Neutrophil (primary cell): ENCODE results near the gene BNIP2.

Experiments used
- H3K27ac ChIP-seq: fragments of 200-600 bp; sonication (generic); 2 replicates; pipeline ENCODE4 v1.5.1; 2016; ENCODE audit warnings: mild to moderate bottlenecking, moderate library complexity
- H3K27me3 ChIP-seq: fragments of 200-600 bp; sonication (generic); 2 replicates; pipeline ENCODE4 v1.6.0; 2016; ENCODE audit warnings: mild to moderate bottlenecking
- H3K36me3 ChIP-seq: fragments of 200-600 bp; sonication (generic); 2 replicates; pipeline ENCODE4 v1.5.1; 2017
- H3K4me1 ChIP-seq, 2 experiments: fragments of 200-600 bp in 1 of 2; sonication (generic) in 1 of 2; 1 replicate in 1 of 2; 2 replicates in 1 of 2; pipeline versions ENCODE4 v1.5.1 to v1.6.1; 2013 to 2016; ENCODE audit warnings: low read depth in 1 of 2, low read length in 1 of 2, mild to moderate bottlenecking in 1 of 2, moderate library complexity in 1 of 2; ENCODE audit not compliant: control insufficient read depth in 1 of 2, insufficient read depth in 1 of 2
- H3K4me3 ChIP-seq, 2 experiments: fragments of 200-600 bp in 1 of 2; sonication (generic) in 1 of 2; 1 replicate in 1 of 2; 2 replicates in 1 of 2; pipeline ENCODE4 v1.5.1; 2013 to 2016; ENCODE audit warnings: low read depth in 1 of 2, low read length in 1 of 2, mild to moderate bottlenecking in 1 of 2, moderate library complexity in 1 of 2
- H3K9me3 ChIP-seq: fragments of 200-600 bp; sonication (generic); 2 replicates; pipeline ENCODE4 v1.5.1; 2016
- CTCF ChIP-seq: fragments of 200-600 bp; sonication (generic); IDR thresholded peaks from 2 replicates; pipeline ENCODE4 v1.5.1; 2016; ENCODE audit warnings: antibody characterized with exemption

Gene BNIP2

GRCh38 chr15:59687836-59688235, 1.3 kb downstream of the BNIP2 start:
- Histone ChIP-seq H3K27me3 (no peaks in the 10 kb centered on the region), H3K4me1 (peaks cover 41 to 48% of the 10 kb centered on the region in 2 experiments), H3K27ac (peak overlapping the region; percentile 99), H3K4me3 (peak overlapping the region; percentile 81 to 98), H3K9me3 (no peaks in the 10 kb centered on the region), H3K36me3 (no peaks in the 10 kb centered on the region)
- TF ChIP-seq CTCF = no peak

- H3K27me3 ChIP-seq = no peaks in the 10 kb centered on the region
- TF ChIP-seq CTCF = no peak
- peak overlapping the region; percentile 99 for H3K27ac ChIP-seq
- peak overlapping the region; percentile 81 to 98 for H3K4me3 ChIP-seq
- peaks cover 41 to 48% of the 10 kb centered on the region in 2 experiments for H3K4me1 ChIP-seq
- no peaks in the 10 kb centered on the region for H3K9me3 ChIP-seq
- peaks cover 8% of the 10 kb centered on the region for H3K36me3 ChIP-seq
Measured at GRCh38 chr15:59686389-59686788, 2.7 kb downstream of the BNIP2 start.

GRCh38 chr15:59685737-59686297, 3.3 kb downstream of the BNIP2 start:
- Histone ChIP-seq H3K4me1 (peaks cover 38 to 48% of the 10 kb centered on the region in 2 experiments), H3K36me3 (peaks cover 14% of the 10 kb centered on the region), H3K9me3 (no peaks in the 10 kb centered on the region), H3K27me3 (no peaks in the 10 kb centered on the region), H3K27ac (peak overlapping the region; percentile 99), H3K4me3 (peak overlapping the region; percentile 81 to 98)
- no peak for TF ChIP-seq CTCF

- H3K9me3 ChIP-seq = no peaks in the 10 kb centered on the region
- TF ChIP-seq CTCF = no peak
- peaks cover 13 to 15% of the 10 kb centered on the region in 2 experiments for H3K4me1 ChIP-seq
- no peaks in the 10 kb centered on the region for H3K27me3 ChIP-seq
- peaks cover 62% of the 10 kb centered on the region for H3K36me3 ChIP-seq
- no peak overlapping the region for H3K4me3 ChIP-seq
- no peak overlapping the region for H3K27ac ChIP-seq
Measured at GRCh38 chr15:59680870-59681269, 8.2 kb downstream of the BNIP2 start.

- H3K27me3 ChIP-seq = no peaks in the 10 kb centered on the region
- peaks cover 7 to 10% of the 10 kb centered on the region in 2 experiments for H3K4me1 ChIP-seq
- TF ChIP-seq CTCF = no peak
- peaks cover 67% of the 10 kb centered on the region for H3K36me3 ChIP-seq
- H3K27ac ChIP-seq = no peak overlapping the region
- no peak overlapping the region for H3K4me3 ChIP-seq
- H3K9me3 ChIP-seq = no peaks in the 10 kb centered on the region
Measured at GRCh38 chr15:59680346-59680745, 8.8 kb downstream of the BNIP2 start.

- Histone ChIP-seq H3K27me3 (no peaks in the 10 kb centered on the region), H3K4me1 (no peaks in the 10 kb centered on the region), H3K36me3 (peaks cover 85% of the 10 kb centered on the region), H3K27ac (no peak overlapping the region), H3K4me3 (no peak overlapping the region), H3K9me3 (no peaks in the 10 kb centered on the region)
- no peak for TF ChIP-seq CTCF
Measured at GRCh38 chr15:59678620-59679019, 10.5 kb downstream of the BNIP2 start.
